Coronary artery (tissue), 2 donors: ENCODE results near the gene GORASP1.

Source experiments
- DNase-seq: peaks from one replicate; pipeline ENCODE4 v3.0.0-alpha.2; 2017; ENCODE audit warnings: low spot score
- H3K27ac ChIP-seq, 2 donors: fragments of 200-600 bp; sonication (generic); one replicate each; pipeline ENCODE4 v1.5.1; 2016 to 2019
- H3K4me3 ChIP-seq: fragments of 200-600 bp; sonication (generic); 2 replicates; pipeline ENCODE4 v1.5.1; 2016; ENCODE audit warnings: mild to moderate bottlenecking, moderate library complexity
- CTCF ChIP-seq: fragments of 200-600 bp; sonication (generic); IDR thresholded peaks from one replicate; pipeline ENCODE4 v1.5.1; 2019; ENCODE audit warnings: antibody characterized with exemption

GORASP1 gene

DNA sequence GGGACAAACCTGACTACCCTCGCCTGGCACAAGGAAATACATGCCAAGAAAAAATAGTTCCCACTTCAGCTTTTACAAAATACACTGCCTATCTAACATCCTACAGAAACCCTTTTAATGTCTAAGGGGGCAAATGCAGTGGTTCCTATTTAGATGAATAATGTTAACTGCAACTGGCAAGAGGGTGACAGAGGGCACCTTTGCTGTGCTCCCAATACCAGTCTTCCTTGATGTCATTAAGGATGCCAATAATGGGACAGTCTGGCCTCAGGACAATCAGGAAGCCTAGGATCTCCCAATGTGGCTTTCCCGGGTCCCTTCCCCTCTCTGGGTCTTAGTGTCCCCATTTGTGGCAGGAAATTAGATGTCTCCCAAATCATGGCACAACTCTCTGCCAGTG lies 32.0 kb upstream of the GORASP1 start:
- DNase-seq = no peak
- peak overlapping the region; percentile 12 to 21 for H3K27ac ChIP-seq
- no peak overlapping the region for H3K4me3 ChIP-seq
- TF ChIP-seq CTCF = no peak

DNA sequence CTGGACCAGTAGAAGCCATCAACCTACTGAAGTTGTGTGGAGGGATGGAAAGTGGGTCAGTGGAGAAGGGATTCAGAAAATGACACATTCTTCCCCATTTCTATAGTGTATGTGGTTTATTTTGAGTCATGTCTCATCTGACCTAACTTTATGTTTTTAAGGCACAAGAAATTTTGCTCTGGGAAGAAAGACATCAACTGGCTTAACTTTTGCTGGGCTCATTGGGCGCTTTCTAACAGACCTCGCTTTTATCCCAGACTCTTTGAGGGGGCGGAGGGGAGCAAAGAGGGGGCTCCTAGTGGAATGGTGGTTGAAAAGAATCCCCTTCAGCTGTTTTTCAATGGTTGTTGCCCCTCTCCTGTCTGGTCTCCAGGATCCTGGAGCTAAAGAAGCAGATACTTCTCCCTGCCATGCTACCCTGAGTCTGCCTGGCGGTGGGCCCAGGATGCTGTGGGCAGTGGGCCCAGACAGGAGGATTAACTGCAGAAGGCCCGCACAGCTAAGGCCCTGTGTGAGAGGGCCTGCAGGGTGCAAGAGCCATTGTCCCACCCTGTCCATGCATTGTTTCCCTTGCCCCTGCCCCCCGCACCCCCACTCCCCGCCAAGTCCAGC lies 31.5 kb upstream of the GORASP1 start:
- DNase-seq = peak; percentile 54
- Histone ChIP-seq H3K27ac (peak overlapping the region in 1 of 2 donors; percentile 21), H3K4me3 (no peak overlapping the region)
- no peak for TF ChIP-seq CTCF

DNA sequence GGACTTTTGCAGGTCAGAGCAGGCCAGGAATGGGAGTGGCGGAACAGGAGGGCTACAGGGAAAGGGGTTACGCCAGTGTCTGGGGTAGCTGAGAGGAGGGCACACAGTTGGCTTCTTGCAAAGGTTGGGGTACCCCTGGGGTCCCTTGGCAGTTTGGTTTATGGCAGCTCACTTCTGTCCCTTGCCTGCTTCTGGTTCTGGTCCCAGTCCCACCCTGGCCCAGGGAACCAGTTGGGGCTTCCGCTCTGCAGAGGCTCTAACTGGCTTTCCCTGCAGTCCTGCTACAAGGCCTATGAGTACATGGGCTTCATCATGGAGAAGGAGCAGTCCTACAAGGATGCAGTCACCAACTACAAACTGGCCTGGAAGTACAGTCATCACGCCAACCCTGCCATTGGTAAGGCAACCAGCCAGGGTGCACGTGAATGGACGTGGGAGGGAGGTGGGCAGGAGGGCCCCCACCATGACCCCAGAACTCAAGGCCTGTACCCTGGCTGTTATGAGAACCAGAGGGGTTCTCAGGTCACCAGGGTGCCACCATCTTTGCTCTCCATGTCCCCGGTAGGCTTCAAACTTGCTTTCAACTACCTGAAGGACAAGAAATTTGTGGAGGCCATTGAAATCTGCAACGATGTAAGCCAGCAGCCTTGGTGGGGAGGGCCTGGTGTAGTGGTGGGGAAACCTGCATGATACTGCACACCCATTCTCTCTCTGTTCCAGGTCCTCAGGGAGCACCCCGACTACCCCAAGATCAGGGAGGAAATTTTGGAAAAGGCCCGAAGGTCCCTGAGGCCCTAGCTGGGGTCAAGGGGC lies 30.8 kb upstream of the GORASP1 start:
- DNase-seq = no peak
- Histone ChIP-seq H3K4me3 (no peak overlapping the region), H3K27ac (peak overlapping the region in 1 of 2 donors; percentile 21)
- TF ChIP-seq CTCF = no peak

DNA sequence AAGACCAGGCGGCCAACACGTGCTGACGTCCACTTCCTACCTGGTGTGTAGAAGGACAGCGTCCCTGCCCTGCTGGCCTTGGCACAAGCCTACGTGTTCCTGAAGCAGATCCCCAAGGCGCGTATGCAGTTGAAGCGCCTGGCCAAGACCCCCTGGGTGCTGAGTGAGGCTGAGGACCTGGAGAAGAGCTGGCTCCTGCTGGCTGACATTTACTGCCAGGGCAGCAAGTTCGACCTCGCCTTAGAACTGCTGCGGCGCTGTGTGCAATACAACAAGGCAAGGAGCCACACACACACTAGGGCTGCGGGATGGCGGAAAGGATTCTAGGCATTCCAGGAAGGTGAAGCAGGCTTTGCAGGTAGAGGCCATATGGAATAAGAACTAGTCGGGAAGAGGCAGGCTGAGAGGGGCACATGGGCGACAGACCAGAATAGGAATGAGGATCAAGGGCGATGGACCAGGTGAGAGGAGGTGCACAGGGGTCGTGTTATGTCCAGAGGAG lies 30.1 kb upstream of the GORASP1 start:
- no peak for TF ChIP-seq CTCF
- no peak for DNase-seq
- Histone ChIP-seq H3K4me3 (no peak overlapping the region), H3K27ac (no peak overlapping the region)

- H3K4me3 ChIP-seq = no peak overlapping the region
- no peak for TF ChIP-seq CTCF
- no peak overlapping the region for H3K27ac ChIP-seq
- DNase-seq = peak; percentile 73
Measured at GRCh38 chr3:39136533-39137434, 29.4 kb upstream of the GORASP1 start.

DNA sequence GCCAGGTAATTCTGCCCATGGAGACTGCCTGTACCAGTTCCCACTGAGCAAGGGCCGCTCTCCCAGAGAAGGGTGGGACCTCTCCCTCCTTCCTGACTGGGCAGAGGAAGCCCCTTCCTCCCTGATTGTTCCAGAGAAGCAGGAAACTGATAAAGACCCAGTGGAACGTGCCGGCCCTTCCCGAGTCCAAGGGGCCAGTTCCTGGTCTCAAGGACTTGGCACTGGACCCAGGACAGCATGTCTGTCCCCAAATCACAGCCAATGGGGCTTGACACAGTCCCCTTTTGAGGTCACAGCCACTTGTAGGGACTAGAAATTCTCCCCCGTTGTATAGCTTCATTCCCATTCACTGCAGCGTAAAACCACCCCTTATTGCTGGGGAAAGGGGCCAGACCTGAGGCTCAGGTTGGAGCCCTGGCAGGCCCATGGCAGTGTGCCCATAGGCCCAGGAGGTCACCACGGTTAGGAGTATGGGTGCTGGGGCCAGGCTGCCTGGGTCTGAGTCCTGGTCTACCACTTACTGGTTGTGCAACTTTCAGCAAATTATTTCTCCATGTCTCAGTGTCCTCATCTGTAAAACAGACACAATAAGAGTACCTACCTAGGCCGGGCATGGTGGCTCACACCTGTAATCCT lies 27.9 kb upstream of the GORASP1 start:
- TF ChIP-seq CTCF = no peak
- H3K27ac ChIP-seq = peak overlapping the region in 1 of 2 donors; percentile 13

More for the DNA sequence above, 27.9 kb upstream of the GORASP1 start:
- H3K4me3 ChIP-seq = no peak overlapping the region
- no peak for DNase-seq
